Spleen (tissue), 7 donors: ENCODE data around the gene PBRM1.

Experiments
- CTCF ChIP-seq, 11 experiments: fragments of 200-600 bp in 7 of 11; fragments of 450-650 bp in 4 of 11; sonication (generic) in 4 of 11; IDR thresholded peaks in 8 of 11; conservative IDR thresholded peaks in 3 of 11; 1 replicate in 7 of 11; 2 replicates in 4 of 11; pipeline versions ENCODE4 v1.4.0 to v1.8.0; 2016 to 2021; ENCODE audit warnings: antibody characterized with exemption in 11 of 11, inconsistent platforms in 4 of 11, mild to moderate bottlenecking in 1 of 11
- POLR2A ChIP-seq, 3 donors: fragments of 450-650 bp; IDR thresholded peaks; one replicate each; pipeline ENCODE4 v1.5.1; 2017; ENCODE audit warnings: antibody characterized with exemption in 3 of 3, mild to moderate bottlenecking in 1 of 3
- donor health status: DM: no; HTN: no; CAD: no; lungs with moderate emphysema.
- donor health status: DM: no; HTN: no; CAD: no.
- donor health status: DM: no; HTN: no; CAD: no.

DNA sequence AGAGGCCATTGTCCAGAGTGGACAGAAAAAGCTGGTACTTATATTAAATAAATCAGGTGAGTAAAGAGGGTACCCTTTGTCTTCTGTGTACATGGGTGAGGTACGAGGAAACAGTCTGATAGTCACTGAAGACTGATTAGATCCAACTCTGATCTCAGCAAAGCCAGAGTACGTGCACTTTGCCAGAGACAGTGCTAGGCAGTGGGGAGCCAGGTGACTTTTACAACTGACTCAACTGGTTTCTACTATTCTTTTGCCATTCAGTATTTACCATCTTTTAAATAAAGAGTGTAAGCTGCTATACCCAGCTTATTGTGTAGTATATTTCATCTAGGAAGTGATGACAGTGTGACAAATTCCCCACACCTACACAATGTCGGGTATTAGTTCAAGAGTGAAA lies 3.4 kb upstream of the PBRM1 start:
- TF ChIP-seq POLR2A (IDR thresholded peaks at IDR 0.05) (no peak), CTCF (IDR thresholded peaks at IDR 0.05 in 8 of 11, conservative IDR thresholded peaks at IDR 0.05 in 3 of 11) (no peak)
